MCF 10A (cell line): ENCODE results near the gene IGSF10. TPM values are rescaled to one million over a fixed set of nuclear protein-coding genes. Genes with fewer than 3 reads are reported as not detected.

Experiments used
- BruUV-seq: library from RNA; stranded (reverse); fragments of 400-500 nt; replicated peaks from 2 replicates; lab custom pipeline; 2021; lab: Mats Ljungman, UMichigan
- CTCF ChIA-PET: fragments of 300-600 bp; sonication (Branson Sonifier 250); formaldehyde crosslinking; extraction: SDS; loops from one replicate; lab custom pipeline; 2021; ENCODE audit warnings: antibody characterized with exemption, inconsistent platforms; lab: Yijun Ruan, JAX
- POLR2A ChIA-PET: fragments of 300-600, 350-650 bp; sonication (Branson Sonifier 250); formaldehyde crosslinking; extraction: SDS; loops from one replicate; lab custom pipeline; 2020; ENCODE audit warnings: antibody characterized with exemption, inconsistent platforms; lab: Yijun Ruan, JAX
- DNase-seq: peaks from one replicate; pipeline ENCODE4 v3.0.0-alpha.2; 2018; ENCODE audit not compliant: unreplicated experiment
- H3K27ac Mint-ChIP-seq: one replicate; pipeline ENCODE4 v1.8.0; 2022; ENCODE audit warnings: mild to moderate bottlenecking, low read depth, mixed read lengths; ENCODE audit not compliant: unreplicated experiment
- H3K27me3 Mint-ChIP-seq: one replicate; pipeline ENCODE4 v1.8.0; 2022; ENCODE audit warnings: mixed read lengths; ENCODE audit not compliant: insufficient read depth, unreplicated experiment
- H3K36me3 Mint-ChIP-seq: one replicate; pipeline ENCODE4 v1.8.0; 2022; ENCODE audit warnings: mild to moderate bottlenecking, moderate library complexity, mixed read lengths; ENCODE audit not compliant: insufficient read depth, unreplicated experiment
- H3K4me1 Mint-ChIP-seq: one replicate; pipeline ENCODE4 v1.8.0; 2022; ENCODE audit warnings: mixed read lengths; ENCODE audit not compliant: insufficient read depth, unreplicated experiment
- H3K4me3 Mint-ChIP-seq: one replicate; pipeline ENCODE4 v1.8.0; 2022; ENCODE audit warnings: mild to moderate bottlenecking, moderate library complexity, mixed read lengths; ENCODE audit not compliant: unreplicated experiment
- H3K9me3 Mint-ChIP-seq: one replicate; pipeline ENCODE4 v1.8.0; 2022; ENCODE audit warnings: mixed read lengths; ENCODE audit not compliant: unreplicated experiment
- intact Hi-C: fragments of 100-400 bp; cut with micrococcal nuclease; formaldehyde crosslinking; loops from 2 replicates; pipeline ENCODE4 v1.14.1; 2022
- total RNA-seq: library from RNA; stranded (reverse); gene quantifications from 2 replicates; pipeline ENCODE4 v1.2.3, GENCODE V29; 2022
- TF ChIP-seq, protein P1 (sequence below): fragments of 200-600 bp; IDR thresholded peaks from one replicate; pipeline ENCODE4 v1.8.0; 2022; ENCODE audit warnings: antibody characterized with exemption, mild to moderate bottlenecking; ENCODE audit not compliant: unreplicated experiment

Gene IGSF10
- total RNA-seq, 1 experiment from 2014 or later, result not detected

DNA sequence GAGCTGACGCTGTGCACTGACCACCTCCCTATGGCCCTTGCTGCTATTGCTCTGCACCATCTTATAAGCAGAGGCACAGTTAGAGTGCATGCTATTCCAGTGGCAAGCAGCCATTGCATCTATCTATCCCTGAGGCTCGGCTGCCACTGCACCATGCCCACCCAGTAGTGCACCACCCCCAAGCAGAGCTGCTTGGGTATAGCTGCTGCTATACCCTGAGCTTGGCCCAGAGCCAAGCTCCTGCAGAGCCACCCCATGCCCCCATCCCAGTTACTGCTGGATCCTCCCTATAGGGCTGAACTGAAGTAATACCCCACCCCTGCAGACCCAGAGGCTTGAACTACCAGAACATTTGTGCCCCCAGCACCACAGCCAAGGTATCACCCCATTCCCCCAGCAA, 19.6 kb upstream of the IGSF10 start:
- no TSS peak for BruUV-seq
- CTCF ChIA-PET, result interaction anchor here (0.5 to 6.6 kb wide), 3 partner anchors 13 to 202 kb away, joined by 3 to 44 read pairs (median 3); no protein-coding TSS in a partner anchor
- POLR2A ChIA-PET, result interaction anchor here (1.4 kb wide), 1 partner anchor 21 kb away, joined by 4 read pairs; no protein-coding TSS in a partner anchor

DNA sequence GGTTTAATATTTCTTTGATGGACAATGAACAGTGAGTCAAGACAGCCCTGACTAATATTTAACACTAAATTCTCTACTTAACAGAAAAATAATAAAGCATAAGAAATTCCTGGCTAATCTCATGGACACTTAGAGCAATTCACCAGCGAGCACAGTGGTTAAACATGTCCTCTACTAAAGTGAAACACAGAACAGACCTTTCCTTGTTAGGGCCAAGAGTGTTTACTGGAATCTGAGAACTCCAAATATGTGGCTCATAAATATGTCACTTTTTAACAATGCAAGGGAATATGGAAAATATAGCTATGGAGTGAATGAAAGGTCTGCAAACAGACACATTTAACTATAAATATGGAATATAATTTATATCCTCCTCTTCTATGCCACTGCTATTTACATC, 18.6 kb upstream of the IGSF10 start:
- Mint-ChIP-seq H3K27me3 (no peaks in the 10 kb centered on the region), H3K27ac (no peak overlapping the region)
- CTCF ChIA-PET, result interaction anchor here (0.6 to 6.6 kb wide), 2 partner anchors 12 to 313 kb away, joined by 3 to 44 read pairs; no protein-coding TSS in a partner anchor

More for the DNA sequence above, 19.6 kb upstream of the IGSF10 start:
- Mint-ChIP-seq H3K36me3 (no peaks in the 10 kb centered on the region), H3K4me1 (no peaks in the 10 kb centered on the region), H3K4me3 (no peak overlapping the region), H3K9me3 (peaks cover 7% of the 10 kb centered on the region), H3K27ac (no peak overlapping the region), H3K27me3 (no peaks in the 10 kb centered on the region)
- TF ChIP-seq, protein P1, sequence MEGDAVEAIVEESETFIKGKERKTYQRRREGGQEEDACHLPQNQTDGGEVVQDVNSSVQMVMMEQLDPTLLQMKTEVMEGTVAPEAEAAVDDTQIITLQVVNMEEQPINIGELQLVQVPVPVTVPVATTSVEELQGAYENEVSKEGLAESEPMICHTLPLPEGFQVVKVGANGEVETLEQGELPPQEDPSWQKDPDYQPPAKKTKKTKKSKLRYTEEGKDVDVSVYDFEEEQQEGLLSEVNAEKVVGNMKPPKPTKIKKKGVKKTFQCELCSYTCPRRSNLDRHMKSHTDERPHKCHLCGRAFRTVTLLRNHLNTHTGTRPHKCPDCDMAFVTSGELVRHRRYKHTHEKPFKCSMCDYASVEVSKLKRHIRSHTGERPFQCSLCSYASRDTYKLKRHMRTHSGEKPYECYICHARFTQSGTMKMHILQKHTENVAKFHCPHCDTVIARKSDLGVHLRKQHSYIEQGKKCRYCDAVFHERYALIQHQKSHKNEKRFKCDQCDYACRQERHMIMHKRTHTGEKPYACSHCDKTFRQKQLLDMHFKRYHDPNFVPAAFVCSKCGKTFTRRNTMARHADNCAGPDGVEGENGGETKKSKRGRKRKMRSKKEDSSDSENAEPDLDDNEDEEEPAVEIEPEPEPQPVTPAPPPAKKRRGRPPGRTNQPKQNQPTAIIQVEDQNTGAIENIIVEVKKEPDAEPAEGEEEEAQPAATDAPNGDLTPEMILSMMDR, result no peak
- no peak for DNase-seq
- intact Hi-C loops, result no loop called here

DNA sequence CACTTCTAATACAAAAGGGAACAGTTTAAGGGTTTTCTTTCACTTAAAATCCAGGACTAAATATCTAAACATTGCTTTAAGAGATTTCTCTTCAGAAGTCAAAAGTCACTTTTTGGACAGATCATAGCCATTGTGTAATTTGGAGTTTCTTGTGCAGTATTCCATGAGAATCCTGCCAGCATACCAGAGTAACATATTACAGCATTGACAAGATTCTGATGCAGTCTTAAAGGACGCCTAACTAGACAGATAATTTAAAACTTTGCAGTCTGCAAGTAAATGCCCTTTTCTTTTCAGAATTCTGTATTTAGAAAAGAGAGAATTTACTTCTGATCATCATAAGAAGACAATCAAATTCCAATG, 17.5 kb upstream of the IGSF10 start:
- Mint-ChIP-seq H3K27me3 (no peaks in the 10 kb centered on the region), H3K4me1 (no peaks in the 10 kb centered on the region), H3K9me3 (peaks cover 7% of the 10 kb centered on the region), H3K36me3 (no peaks in the 10 kb centered on the region), H3K27ac (no peak overlapping the region), H3K4me3 (no peak overlapping the region)
- POLR2A ChIA-PET, result no interaction called here
- no TSS peak for BruUV-seq
- DNase-seq, result no peak
- CTCF ChIA-PET, result interaction anchor here (0.5 to 6.6 kb wide), 3 partner anchors 11 to 322 kb away, joined by 5 to 44 read pairs (median 5); no protein-coding TSS in a partner anchor
- TF ChIP-seq, protein P1, result no peak
- intact Hi-C loops, result no loop called here

More for the DNA sequence above, 18.6 kb upstream of the IGSF10 start:
- H3K4me1 Mint-ChIP-seq, result no peaks in the 10 kb centered on the region
- DNase-seq, result no peak
- intact Hi-C loops, result no loop called here
- H3K36me3 Mint-ChIP-seq, result no peaks in the 10 kb centered on the region
- no peak overlapping the region for H3K4me3 Mint-ChIP-seq
- no TSS peak for BruUV-seq
- peaks cover 7% of the 10 kb centered on the region for H3K9me3 Mint-ChIP-seq
- TF ChIP-seq, protein P1, result no peak
- POLR2A ChIA-PET, result no interaction called here

DNA sequence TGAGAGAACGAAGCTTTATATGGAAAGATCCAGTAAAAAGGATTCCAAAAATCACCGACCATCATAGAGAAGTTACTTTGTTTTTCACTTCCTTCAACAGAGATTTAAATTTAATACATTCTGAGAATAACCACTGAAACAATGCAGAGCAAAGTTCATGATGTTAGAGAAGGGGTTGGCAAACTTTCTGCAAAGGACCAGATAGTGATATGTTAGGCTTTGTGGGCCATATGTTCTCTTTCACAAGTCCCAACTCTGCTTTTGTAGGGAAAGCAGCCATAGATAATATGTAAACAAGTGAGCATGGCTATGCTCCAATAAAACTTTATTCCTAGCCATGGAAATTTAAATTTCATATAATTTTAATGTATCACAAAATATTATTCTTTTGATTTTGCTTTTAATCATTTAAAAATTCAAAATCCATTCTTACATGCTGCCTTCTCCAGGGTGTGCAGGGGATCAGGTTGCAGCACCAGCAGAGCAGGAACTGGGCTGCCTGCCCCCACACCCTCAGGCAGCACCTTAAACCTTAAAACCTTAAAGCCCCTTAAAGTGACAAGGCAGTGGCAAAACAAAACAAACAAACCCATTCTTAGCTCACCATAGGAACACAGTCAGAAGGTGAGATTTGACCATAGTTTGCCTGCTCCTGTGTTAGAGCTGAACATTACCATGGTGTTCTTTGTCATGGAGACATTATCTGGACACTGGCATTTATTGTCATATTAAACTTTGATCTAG, 16.9 kb upstream of the IGSF10 start:
- Mint-ChIP-seq H3K4me1 (no peaks in the 10 kb centered on the region), H3K36me3 (no peaks in the 10 kb centered on the region), H3K9me3 (peaks cover 7% of the 10 kb centered on the region), H3K27ac (no peak overlapping the region), H3K4me3 (no peak overlapping the region), H3K27me3 (no peaks in the 10 kb centered on the region)
- TF ChIP-seq, protein P1, result no peak
- intact Hi-C loops, result no loop called here
- ChIA-PET CTCF (interaction anchor here (0.6 to 6.6 kb wide), 3 partner anchors 10 to 362 kb away, joined by 3 to 44 read pairs (median 5); no protein-coding TSS in a partner anchor), POLR2A (no interaction called here)
- no peak for DNase-seq
- BruUV-seq, result no TSS peak
